Activated CD4-positive, alpha-beta T cell treated with anti-CD3 and anti-CD28 coated beads, Interleukin-2, amount 50 U/mL, for 4 hours (primary cell): ENCODE measurements around the gene GUCY2D.
"Not testable (repeated sequence)": the region's sequence is repeated elsewhere in the genome, so short reads cannot be mapped to it uniquely, and the experiment has no call there.

Source experiments
- DNase-seq, 2 experiments: peaks; one replicate each; pipeline ENCODE4 v3.0.0-alpha.2; 2020

Gene GUCY2D

DNA sequence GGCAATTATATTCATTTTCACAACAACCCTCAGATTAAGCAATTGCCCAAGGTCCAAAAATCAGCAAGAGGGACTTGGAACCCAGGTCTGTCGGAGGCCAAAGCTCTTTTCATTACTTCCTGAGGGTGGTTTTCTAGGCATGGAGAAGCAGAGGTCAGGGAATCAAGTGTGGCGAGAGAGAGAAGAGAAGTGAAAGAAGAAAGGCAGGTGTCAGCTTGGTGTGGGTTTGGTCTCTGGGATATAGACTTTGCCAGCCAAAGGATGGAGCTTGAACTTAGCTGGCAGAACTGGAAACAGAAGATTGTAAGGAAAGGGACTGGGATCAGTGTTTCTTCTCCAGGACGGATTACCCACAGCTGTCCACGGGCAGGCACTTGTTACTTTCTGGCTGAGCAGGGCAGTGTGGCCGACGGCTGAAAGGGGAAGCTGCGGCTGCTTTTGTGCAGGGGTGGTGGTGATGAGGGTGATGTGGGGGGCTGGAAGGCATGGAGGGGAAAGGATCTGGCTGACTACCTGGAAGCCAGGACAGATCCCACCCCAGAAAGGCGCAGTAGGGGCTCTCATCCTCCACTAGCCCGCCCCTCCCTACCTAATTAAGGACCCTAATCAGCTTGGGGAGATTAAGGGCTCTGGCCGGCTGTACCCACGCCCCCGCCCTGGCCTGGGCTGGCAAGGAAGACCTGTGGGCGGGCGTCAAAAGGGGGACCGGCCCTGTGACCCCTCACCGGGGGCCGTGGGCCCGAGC lies at the start of gene GUCY2D:
Gene GUCY2D (plus strand): TSS at position 640 of the 745 bp plus-strand sequence. CDS start 433 bp downstream, outside the sequence.
- DNase-seq, result no peak

DNA sequence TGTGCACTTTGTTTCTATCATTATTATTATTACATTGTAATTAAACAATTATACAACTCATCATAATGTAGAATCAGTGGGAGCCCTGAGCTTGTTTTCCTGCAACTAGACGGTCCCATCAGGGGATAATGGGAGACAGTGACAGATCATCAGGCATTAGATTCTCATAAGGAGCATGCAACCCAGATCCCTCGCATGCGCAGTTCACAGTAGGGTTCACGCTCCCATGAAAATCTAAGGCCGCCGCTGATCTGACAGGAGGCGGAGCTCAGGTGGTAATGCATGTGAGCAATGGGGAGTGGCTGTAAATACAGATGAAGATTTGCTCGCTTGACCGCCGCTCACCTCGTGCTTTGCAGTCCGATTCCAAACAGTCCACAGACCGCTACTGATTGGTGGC lies 49.1 kb upstream of the GUCY2D start:
- not testable (repeated sequence) for DNase-seq

DNA sequence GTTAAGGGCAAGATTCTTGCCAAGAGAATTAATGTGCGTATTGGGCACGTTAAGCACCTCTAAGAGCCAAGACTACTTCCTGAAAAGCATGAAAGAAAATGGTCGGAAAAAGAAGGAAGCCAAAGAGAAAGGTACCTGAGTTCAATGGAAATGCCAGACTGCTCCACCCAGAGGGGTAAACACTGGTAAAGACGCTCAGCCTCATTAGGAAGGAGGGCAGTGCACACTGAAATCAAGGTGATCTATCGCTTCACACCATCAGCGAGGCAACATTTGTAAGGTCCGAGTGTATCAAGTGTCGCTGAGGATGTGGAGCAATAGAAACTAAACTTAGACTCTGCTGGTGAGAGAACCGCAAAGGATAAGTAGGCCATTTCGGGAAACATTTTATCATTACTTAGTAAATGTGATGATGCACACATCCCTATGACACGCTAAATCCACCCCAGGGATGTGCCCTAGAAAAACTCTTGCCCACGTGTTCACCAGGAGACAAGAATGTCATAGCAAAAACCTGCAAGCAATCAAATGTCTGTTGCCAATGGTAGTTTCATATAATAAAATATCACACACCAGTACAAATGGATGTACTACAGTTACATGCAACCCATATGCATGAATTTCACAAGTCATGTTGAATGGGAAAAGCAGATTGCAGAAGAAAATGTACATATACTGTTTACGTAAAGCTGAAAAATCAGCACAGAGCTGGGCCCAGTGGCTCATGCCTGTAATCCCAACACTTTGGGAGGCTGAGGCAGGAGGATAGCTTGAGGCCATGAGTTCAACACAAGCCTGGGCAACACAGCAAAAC lies 46.8 kb upstream of the GUCY2D start:
- no peak for DNase-seq

DNA sequence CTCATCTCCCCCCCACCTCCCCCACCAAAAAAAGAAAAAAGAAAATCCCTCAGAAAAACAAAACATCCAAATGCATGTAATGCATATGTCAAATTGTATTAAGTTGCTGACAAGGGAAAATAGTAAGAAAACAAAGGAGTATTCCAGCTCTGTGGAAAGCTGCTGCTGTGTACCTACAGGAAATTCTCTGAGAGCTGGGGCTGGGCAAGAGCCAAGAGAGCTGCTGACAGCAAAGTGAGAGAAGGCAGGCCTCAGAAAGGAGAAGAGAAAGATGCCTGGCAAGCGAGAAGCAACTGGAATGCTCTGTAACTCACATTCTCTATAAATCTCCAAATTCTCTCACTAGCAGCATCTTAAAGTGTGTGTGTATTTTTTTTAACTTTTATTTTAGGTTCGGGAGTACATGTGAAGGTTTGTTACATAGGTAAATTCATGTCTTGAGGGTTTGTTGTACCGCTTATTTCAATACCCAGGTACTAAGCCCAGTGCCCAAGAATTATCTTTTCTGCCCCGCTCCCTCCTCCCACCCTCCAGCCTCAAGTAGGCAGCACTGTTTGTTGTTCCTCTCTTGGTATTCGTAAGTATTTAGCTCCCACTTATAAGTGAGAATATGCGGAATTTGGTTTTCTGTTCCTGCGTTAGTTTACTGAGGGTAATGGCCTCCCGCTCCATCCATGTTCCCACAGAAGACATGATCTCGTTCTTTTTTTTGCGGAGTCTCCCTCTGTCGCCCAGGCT lies 46.0 kb upstream of the GUCY2D start:
- no peak for DNase-seq

DNA sequence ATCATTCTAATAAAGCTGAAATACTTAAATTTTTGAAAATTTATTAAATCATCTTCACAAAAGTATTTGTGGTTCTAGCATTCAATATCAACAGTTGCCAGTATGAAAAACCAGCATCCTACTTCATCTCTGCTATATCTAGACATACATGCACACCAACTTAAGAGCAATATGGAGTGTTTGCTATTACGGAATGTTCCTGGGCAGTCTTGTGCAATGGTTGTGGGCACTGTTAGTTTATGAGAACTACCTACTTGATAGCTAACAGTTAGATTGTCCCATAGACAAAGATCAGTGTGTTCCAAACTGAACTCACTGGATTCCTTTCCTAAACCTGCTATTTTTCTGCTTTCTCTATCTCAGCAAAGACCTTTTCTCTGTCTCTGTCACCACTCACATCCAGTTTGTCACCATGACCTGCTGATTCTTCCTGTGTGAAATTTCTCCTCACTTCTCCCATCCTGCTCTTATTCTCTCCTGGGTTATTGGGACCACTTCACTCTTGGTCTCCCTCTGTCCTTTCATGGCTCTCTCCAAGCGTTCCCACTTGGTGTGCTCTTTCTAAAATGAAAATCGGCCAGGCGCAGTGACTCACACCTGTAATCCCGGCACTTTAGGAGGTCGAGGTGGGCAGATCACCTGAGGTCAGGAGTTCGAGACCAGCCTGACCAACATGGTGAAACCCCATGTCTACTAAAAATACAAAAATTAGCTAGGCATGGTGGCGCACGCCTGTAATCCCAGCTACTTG lies 42.7 kb upstream of the GUCY2D start:
- DNase-seq, result no peak

DNA sequence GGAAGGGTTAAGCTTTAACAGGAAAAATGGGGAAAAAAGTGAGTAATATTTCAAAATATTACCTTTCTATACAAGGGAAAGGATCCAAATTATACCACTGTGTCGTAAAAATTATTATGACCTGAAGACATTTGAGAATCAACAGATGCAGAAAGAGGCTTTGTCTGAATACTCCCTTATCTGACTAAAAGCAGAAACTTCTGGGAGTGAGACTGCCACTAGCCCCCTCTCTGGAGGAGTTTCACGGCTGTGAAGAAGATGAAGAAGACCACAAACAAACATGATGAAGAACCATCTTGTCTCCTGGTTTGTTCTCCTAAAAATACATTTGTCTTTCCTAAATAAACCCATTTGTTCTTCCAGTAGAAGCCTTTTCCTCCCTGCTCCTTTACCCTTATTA lies 41.0 kb upstream of the GUCY2D start:
- DNase-seq, result no peak

DNA sequence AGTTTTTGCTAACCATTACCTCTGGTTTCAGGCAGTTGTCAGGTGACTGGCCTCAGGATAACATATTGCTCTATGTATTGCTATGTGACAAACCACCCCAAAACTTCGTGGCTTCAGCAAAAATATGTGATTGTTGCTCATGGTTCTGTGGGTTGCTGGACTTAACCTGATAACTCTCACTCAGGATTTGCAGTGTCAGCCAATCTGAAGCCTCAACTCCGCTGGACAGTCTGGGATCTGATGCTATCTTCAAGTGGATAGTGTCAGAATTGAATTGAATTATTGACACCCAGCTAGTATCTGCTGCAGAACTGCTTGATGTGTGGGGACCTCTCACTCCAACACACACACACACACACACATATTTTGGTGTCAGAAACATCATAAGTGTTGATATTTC lies 34.7 kb upstream of the GUCY2D start:
- DNase-seq, result no peak

DNA sequence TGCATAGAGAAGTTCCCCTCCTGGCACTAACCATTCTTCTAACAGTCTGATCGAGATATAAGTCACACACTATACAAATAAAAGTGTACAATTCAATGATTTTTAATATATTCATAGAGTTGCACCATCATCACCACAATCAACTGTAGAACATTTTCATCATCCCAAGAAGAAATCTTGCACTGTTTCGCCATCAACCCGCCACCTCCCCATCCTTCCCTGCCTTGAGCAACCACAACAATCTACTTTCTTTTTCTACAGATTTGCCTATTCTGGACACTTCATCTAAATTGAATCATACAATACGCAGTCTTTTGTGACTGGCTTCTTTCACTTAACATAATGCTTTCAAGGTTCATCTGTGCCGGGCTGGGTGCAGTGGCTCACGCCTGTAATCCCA lies 33.0 kb upstream of the GUCY2D start:
- no peak for DNase-seq

DNA sequence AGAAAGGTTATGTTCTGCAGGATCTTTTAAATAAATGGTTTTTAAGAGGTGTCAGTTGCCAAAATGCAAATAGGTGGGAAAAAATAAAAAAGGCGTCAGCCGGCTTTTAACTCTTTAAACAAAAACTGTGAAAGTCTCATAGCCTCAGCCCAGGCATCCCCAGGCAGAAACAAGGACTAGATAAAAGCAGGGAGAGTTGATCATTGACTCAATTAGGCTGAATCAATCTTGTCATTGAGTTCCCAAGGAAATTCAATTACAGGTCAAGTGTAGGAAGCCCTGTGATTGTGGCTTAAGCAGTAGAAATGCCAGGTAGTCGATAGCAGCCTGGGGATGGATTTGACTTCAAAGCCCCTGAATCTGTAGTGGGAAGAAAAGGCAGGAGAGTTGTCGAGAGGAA lies 30.8 kb upstream of the GUCY2D start:
- no peak for DNase-seq

DNA sequence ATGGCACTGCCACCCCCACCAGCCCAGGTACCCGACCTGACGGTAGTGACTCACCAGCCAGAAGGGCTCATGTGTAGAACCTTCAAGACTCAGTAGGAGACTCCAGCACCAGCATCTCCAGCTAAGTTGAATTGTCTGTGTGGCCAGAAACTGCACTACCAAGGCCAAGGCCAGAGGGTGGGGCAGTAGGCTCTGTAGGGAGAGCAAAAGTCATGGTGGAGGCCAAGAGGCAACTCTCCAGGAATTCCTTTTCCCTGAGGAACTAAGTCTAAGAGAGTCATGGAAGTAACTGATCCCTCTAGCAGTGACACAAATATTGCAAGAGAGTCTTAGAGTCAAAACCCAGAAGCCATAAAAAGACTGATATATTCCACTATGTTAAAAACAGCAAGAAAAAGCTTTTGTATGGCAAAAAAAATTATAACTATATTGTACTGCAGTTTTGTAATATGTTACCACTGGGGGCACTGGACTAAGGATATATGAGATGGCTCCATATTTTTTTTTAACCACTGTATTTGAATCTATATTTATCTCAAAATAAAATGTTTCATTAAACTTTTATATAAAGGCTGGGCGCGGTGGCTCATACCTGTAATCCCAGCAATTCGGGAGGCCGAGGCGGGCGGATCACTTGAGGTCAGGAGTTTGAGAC lies 30.2 kb upstream of the GUCY2D start:
- DNase-seq, result no peak

DNA sequence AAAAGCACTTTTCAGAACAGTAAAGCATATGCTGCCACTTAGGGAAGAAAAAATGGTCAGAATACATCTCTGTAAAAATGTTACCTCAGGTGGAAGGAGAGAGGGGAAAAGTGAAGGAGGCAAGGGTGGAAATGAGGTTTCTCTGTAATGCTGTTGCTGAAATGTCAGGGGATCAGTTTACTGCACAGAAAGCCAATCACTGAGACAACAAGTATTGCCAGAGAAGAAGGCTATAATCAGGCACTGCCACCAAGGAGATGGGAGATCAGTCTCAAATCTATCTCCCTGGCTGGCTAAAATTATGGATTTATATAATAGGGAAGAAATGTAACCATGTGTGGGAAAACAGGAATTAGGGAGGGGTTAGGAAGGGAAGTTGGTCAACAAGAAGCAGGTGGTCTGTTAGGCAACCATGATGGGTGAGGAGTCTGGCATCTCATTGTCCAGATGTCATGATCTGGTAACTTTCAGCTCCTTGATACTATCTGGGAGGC lies 27.7 kb upstream of the GUCY2D start:
- no peak for DNase-seq

DNA sequence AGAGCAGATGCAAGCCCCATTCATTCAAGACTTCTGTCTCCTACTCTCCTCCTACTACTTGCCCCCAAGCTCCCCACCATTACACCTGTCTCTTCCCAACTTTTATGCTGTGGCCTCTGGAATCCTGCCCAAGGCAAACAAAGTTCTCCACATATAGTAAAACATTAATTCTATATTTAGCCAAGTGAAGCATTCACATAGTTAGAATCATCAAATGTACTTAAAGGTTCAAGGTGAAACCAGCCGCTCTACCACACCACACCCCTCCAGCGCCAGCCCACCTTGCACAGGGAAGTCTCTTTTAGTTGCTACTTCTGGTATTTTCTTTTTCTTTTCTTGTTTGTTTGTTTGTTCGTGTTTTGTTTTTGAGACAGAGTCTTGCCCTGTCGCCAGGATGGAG lies 25.4 kb upstream of the GUCY2D start:
- no peak for DNase-seq

DNA sequence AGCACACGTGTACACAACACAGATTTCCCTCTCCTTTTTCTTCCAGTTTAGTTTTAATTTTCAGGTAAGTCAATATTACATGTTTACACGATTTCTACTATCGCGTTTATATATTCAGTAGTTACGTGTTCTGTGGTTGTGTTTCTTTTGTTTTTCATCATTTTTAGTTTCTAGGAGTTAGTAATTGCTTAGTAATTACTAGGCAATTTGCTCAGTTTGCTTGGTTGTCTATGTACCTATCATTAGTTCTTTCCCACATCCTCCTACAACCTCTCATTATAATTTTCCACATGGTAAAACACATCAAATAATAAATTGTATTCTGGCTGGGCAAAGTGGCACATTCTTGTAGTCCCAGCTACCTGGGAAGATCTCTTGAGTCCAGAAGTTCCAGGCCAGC lies 24.6 kb upstream of the GUCY2D start:
- no peak for DNase-seq

DNA sequence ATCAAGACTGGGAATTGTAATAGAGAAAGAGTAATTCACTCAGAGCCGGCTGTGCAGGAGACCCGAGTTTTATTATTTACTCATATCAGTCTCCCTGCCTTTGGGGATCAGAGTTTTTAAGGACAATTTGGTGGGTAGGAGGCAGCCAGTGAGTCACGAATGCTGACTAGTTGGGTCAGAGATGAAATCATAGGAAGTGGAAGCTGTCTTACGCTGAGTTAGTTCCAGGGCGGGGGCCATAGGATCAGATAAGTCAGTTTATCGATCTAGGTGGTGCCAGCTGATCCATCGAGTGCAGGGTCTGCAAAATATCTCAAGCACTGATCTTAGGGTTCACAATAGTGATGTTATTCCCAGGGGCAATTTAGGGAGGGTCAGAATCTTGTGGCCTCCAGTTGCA lies 20.2 kb upstream of the GUCY2D start:
- DNase-seq, result no peak

DNA sequence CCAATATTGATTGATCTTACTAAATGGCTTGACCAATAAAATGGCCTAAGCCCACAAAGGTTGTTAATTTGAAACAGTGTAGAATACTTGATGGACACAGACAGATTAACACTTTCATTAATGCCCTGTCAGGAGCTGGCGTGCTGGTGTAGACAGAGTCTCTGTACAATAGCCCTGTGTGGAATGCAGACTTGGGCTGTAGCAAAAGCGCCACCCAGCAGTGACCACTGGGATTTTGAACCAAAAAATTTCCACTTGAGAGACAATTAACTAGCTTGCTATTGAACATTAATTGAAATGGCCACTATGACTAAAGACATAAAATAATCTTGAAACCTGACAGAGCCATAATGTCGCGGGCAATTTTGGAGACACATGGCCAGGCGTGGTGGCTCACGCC lies 19.7 kb upstream of the GUCY2D start:
- no peak for DNase-seq

DNA sequence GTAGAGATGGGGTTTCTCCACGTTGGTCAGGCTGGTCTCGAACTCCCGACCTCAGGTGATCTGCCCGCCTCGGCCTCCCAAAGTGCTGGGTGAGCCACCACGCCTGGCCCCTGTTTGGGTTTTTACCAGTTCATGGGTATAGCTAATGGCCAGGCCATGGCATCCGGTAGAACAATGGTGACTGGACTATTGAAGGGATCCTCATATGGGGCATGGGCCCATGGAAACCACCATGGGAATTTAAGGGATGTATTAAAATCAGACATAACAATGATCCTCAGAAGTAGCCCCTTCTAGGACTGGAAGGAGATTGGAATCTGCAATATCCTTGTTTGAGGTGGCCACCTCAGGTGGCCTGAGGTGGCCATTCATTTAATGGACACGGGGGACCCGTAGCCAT lies 17.5 kb upstream of the GUCY2D start:
- DNase-seq, result no peak

DNA sequence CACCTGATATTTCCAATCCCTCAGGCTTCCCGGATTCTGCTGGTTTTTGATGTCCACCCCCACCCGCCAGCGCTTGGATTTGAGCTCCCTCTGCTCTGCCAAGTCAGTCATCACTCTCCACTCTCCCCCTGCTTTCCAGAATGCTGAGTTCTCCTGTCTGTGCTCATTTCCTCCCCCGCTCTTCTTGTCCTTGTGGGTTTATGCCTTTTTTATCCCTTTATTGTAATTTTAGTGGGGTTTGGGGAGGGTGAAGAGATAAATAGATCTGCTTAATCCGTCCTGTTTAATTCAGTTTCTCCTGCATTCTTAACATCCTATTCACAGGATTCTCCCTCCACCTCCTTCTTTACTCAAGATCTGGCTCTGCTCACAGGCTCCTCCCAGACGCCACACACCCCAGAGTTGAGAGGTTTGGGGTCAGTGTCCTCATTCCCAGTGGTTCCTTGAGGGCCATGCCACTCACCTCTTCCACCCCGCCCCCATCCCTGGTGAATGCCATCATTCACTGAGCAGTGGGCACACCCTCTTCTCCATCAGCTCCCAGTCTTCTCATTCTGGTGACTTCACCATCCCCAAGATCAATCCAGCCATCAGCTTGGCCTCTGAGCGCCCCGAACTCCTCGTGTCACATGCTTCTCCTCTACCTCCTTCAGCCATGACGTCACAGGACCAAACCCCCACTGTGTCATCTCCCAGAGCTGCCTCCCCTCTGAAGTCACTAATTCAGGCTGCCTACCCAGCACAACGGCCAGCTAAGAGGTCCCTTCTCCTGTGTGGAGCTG lies 15.1 kb upstream of the GUCY2D start:
- DNase-seq, result no peak

DNA sequence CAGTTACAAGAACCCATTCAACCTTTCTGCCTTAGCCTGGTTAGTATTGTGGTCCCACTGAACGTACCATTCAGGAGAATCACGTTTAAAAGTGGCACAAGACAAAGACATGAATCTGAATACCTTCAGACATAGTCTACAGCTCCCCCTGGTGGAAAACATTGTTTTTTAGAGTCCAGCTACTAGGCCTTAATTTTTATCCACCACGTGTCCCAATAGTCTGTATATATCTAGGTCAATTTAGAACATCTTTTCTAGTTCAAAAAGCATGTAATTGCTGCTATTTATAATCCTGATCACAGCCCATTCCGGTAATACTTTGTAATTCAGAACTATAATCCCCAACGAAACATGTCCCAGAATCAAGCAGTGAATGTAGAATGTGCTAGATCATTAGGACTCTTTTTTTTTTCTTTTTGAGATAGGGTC lies 13.7 kb upstream of the GUCY2D start:
- DNase-seq, result peak; percentile 18 to 29

DNA sequence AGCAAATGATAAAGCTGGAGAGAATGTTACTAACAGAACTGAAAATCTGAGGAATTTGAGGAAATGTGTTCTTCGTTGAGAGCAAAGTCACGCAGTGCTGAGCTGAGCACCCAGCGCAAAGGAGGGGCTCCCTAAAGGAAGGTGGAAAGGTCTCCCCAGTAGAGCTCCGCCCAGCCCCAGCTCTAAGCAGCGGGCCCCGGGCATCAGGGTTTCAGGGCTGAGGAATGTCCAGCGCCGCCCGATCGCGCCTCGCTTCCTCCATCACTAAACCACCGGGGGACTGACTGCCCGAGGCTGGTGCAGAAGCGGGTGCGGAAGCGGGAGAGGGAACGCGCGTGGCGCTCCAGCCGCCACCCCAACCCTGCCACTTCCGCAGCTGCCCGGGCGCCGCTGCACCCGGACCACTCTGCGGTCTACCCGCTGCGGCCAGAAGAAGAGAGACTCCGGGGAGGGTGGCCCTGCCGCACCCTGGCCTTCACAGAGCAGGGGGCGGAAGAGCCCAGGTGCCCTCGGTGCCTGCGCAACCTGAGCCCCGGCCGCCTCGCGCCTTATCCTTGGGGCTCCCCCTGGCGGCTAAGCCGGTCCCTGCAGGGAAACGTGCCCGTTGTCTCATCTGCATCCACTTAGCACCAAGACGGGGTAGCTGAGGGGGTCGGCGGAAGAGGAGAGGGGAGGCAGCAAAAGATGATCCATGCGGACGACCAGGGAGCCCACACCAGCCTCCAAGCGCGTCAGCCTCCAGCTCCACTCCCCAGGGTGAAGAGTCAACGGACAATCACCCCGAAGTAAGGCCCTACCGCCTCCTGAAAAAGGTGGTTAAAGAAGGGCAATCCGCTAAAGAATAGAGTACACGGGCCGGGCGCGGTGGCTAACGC lies 12.4 kb upstream of the GUCY2D start:
- peak; percentile 89 to 95 for DNase-seq

DNA sequence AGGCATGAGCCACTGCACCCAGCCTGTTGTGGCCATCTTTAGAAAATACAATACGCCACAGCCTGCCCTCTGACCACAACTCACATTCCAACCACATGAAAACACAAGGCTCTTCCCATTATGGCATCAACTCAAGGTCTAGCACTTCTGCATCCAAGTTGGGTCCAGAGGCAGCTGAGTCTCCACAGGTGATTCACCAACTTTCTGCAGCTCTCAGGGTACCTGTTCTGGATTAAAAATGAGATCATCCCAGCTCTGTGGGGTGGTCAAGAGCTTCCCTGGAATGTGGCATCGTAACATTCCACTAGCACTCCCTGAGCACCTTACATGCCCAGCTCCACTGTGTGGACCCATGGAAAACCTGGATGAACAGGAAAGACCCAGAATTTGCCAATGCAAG lies 9.9 kb upstream of the GUCY2D start:
- no peak for DNase-seq
